Activated naive CD4-positive, alpha-beta T cell treated with Interleukin-2 at 50 U/mL for 16 hours (primary cell): ENCODE results near the gene NDUFAF4.
"Not testable (repeated sequence)": the region's sequence is repeated elsewhere in the genome, so short reads cannot be mapped to it uniquely, and the experiment has no call there.

Source experiments
- DNase-seq: peaks from one replicate; pipeline ENCODE4 v3.0.0-alpha.2; 2020

The NDUFAF4 gene

GRCh38 chr6:96898241-96898851, 655 bp upstream of the NDUFAF4 start:
- DNase-seq = no peak

- DNase-seq = no peak
Observed at GRCh38 chr6:96889146-96889545, 8.5 kb downstream of the NDUFAF4 start.

GRCh38 chr6:96888745-96889144, 8.9 kb downstream of the NDUFAF4 start:
- DNase-seq = no peak

DNA sequence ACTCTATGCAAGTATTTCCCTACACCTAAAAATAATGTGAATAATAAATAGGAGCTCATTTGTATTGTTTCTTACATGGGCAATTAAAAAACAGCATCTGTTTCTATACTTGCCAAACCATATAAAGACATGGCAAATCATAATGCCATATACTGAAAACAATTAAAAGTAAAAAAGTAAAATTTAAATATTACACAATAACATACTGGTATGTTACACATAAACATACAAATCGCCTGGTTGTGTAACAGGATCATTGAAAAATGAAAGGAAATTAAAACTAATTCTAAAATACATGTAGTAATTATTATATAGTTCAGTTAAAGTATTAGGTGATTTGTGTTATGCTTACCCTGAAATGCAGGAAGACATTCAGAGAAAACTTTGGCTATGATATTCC, 11.2 kb downstream of the NDUFAF4 start:
- no peak for DNase-seq

- DNase-seq = not testable (repeated sequence)
Observed at GRCh38 chr6:96885187-96885631, 12.5 kb downstream of the NDUFAF4 start.

- DNase-seq = no peak
Observed at GRCh38 chr6:96878143-96878542, 19.5 kb downstream of the NDUFAF4 start.

GRCh38 chr6:96876886-96877545, 20.7 kb downstream of the NDUFAF4 start:
- DNase-seq = no peak

GRCh38 chr6:96872976-96873375, 24.7 kb downstream of the NDUFAF4 start:
- DNase-seq = no peak

DNA sequence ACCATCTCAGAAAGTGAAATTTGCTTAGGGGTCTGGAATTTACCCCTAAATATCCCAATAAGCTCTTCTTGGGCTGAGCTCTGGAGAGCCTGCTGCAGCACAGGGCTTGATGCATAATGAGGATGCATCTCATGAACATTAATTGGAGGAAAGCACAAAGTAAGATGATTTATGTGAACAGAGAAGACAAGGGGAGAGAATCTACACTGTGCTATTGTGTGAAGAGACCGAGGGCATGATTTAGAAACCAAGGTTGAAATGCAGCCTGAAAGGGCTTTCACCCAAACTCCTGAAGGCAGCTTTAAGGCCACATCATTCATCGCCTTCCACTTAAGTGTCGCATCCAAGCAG, 32.7 kb downstream of the NDUFAF4 start:
- no peak for DNase-seq

- DNase-seq = no peak
Observed at GRCh38 chr6:96864216-96865054, 33.3 kb downstream of the NDUFAF4 start.

- DNase-seq = no peak
Observed at GRCh38 chr6:96862560-96862959, 35.1 kb downstream of the NDUFAF4 start.

DNA sequence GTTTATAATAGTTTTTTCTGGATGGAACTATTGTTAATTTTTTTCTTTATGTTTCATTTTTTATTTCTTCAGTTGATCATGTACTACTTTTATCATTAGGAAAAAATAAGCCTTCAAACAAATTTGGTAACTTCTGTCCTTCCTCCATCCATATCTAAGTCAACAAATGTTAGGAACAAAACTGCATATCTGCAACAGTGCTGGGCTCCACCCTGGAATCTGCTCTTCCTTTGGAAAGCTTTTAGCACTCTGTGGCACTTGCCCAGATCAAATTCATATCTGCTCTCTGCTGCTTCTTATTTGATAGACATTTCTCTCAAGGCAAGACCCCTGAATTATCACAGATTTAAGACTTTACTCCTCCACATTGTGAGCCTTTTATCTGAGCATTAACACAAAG, 36.1 kb downstream of the NDUFAF4 start:
- DNase-seq = no peak

DNA sequence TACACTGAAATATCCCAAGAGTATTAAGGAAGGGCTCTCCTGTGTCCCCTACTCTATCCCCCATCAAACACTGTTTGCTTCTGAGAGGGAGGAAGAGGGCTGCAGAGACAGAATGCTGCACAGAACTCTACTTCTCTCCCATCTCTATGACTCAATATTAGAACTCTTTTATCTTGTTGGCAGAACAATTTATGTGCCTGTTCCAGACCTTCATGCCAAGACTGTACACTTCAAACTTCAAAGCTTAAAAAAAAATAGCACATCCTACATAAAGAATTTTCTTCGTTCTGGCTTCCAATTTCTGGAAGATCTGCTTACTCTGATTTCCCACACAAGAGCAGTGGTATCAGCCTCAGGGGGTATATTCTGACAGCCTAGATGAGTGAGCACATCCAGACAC, 40.8 kb downstream of the NDUFAF4 start:
- DNase-seq = no peak

GRCh38 chr6:96853083-96853482, 44.6 kb downstream of the NDUFAF4 start:
- no peak for DNase-seq

DNA sequence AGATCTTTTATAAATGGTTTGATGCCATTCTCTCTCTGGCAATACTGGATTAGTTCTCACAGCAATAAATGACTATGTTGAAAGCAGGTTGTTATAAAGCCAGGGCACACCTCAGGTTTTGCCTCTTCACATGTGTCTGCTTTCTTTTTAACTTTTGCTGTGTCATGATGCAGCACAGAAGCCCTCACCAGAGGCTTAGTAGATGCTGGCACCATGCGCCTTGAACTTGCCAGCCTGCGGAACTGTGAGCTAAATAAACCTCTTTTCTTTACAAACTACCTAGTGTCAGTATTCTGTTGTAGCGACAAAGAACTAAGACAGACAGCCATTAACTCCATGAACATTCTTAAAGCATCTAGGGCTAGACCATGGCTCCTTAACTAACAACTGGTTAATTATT, 45.1 kb downstream of the NDUFAF4 start:
- no peak for DNase-seq

DNA sequence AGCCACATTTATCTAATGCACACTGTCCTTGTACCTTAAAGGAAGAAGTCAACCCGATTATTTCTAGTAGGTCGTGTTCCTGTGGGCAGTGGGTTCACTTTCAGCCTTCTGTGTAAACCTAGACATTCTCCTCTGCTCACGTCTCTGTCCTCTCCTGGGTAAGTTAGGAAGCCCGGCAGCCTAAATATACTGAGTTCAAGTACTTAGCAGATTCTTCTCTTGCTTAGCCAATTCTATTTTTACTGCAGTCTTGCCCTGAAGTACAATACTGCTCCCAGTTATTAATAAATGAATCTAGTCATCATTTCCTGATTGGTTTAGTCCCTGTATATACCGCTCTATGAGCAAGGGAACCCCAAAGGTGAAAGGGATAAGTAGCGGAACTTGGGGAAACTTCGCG, 45.8 kb downstream of the NDUFAF4 start:
- no peak for DNase-seq

- no peak for DNase-seq
Observed at GRCh38 chr6:96849615-96850014, 48.1 kb downstream of the NDUFAF4 start.

DNA sequence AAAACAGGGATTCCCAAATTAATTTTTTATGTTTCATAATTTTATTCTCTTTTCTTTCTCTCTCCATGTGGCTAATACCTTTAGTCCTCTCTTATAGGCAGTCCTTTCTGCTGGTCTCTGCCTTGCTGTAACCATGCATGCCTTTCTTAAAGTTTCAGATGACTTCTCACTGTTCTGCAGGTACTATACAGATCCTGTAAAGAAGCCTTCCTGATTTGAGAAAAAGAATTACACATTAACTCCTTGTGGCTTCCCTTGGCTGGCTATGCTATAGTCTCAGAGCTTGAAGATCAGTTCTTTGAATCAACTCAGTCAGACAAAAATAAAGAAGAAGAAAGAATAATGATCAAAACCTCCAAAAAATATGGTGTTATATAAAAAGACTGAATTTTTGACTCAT, 53.2 kb downstream of the NDUFAF4 start:
- DNase-seq = no peak

GRCh38 chr6:96841345-96841744, 56.3 kb downstream of the NDUFAF4 start:
- no peak for DNase-seq
